ENCODE results near the gene GGN.

DNA sequence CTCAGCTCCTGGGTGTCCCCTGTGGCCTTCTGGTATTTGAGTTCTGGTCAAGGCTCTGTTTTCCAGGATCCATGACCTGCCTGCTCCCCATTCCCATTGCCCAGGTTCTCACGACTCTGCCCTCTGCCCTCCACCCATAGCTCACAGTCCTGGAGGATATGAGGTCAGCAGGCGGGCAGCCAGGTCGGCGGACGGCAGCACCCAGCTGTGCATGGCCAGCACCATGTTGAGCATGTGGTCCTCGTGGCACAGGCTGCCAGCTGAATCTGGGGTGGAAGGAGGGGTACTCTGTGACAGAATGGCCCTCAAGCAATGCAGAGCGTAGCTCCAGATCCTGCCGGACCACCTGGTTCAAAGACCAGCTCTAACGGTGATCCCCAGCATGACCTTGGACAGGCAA is 33.1 kb upstream of the GGN start:
- TF ChIP-seq, protein P1, sequence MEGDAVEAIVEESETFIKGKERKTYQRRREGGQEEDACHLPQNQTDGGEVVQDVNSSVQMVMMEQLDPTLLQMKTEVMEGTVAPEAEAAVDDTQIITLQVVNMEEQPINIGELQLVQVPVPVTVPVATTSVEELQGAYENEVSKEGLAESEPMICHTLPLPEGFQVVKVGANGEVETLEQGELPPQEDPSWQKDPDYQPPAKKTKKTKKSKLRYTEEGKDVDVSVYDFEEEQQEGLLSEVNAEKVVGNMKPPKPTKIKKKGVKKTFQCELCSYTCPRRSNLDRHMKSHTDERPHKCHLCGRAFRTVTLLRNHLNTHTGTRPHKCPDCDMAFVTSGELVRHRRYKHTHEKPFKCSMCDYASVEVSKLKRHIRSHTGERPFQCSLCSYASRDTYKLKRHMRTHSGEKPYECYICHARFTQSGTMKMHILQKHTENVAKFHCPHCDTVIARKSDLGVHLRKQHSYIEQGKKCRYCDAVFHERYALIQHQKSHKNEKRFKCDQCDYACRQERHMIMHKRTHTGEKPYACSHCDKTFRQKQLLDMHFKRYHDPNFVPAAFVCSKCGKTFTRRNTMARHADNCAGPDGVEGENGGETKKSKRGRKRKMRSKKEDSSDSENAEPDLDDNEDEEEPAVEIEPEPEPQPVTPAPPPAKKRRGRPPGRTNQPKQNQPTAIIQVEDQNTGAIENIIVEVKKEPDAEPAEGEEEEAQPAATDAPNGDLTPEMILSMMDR (IDR thresholded peaks at IDR 0.05): no peak
- TF ChIP-seq POLR2A (IDR thresholded peaks at IDR 0.05): no peak

Measured in thyroid gland (tissue), 4 donors.